HepG2 (cell line): Measurements from ENCODE around the gene PSMB3. TPM values are rescaled to one million over a fixed set of nuclear protein-coding genes. Genes with fewer than 3 reads are reported as not detected.

ENCODE experiments used
- FLYWCH1 ChIP-seq: sonication (generic); formaldehyde crosslinking; IDR thresholded peaks from 2 replicates; pipeline ENCODE4 v1.8.1; 2023; ENCODE audit warnings: mild to moderate bottlenecking, missing genetic modification reagents
- GMEB1 ChIP-seq: sonication (generic); formaldehyde crosslinking; IDR thresholded peaks from 2 replicates; pipeline ENCODE4 v1.5.1; 2020; ENCODE audit warnings: missing genetic modification reagents, mild to moderate bottlenecking, borderline replicate concordance
- KAT7 ChIP-seq: IDR thresholded peaks from 2 replicates; pipeline ENCODE4 v1.6.1; 2018; ENCODE audit warnings: borderline replicate concordance, missing compliant biosample characterization
- KLF6 ChIP-seq: IDR thresholded peaks from 2 replicates; pipeline ENCODE4 v1.8.0; 2016; ENCODE audit warnings: missing biosample characterization, missing genetic modification reagents
- MBNL3 ChIP-seq: fragments of 250-450 bp; sonication (Bioruptor Pico); conservative IDR thresholded peaks from 2 replicates; pipeline ENCODE4 v1.8.0; 2022; ENCODE audit warnings: mild to moderate bottlenecking, inconsistent platforms
- PPARG ChIP-seq: conservative IDR thresholded peaks from 2 replicates; pipeline ENCODE4 v1.6.1; 2016; ENCODE audit warnings: missing biosample characterization, missing genetic modification reagents
- RBFOX2 ChIP-seq: fragments of 200-400 bp; formaldehyde crosslinking; IDR thresholded peaks from 2 replicates; pipeline ENCODE4 v1.6.1; 2017; ENCODE audit warnings: low read depth, mild to moderate bottlenecking, low read length
- RORA ChIP-seq: sonication (generic); formaldehyde crosslinking; IDR thresholded peaks from 2 replicates; pipeline ENCODE4 v1.5.0; 2020; ENCODE audit warnings: mild to moderate bottlenecking, missing genetic modification reagents, moderate library complexity
- SETDB1 ChIP-seq: sonication (generic); formaldehyde crosslinking; IDR thresholded peaks from 2 replicates; pipeline ENCODE4 v1.5.1; 2020; ENCODE audit warnings: missing genetic modification reagents, mild to moderate bottlenecking, borderline replicate concordance
- SKIL ChIP-seq: sonication (generic); formaldehyde crosslinking; IDR thresholded peaks from 2 replicates; pipeline ENCODE4 v1.8.0; 2022; ENCODE audit warnings: missing genetic modification reagents, mild to moderate bottlenecking, moderate library complexity, borderline replicate concordance
- TEAD2 ChIP-seq: sonication (generic); formaldehyde crosslinking; IDR thresholded peaks from 2 replicates; pipeline ENCODE4 v1.9.0; 2021; ENCODE audit warnings: missing genetic modification reagents
- YEATS4 ChIP-seq: sonication (generic); formaldehyde crosslinking; IDR thresholded peaks from 2 replicates; pipeline ENCODE4 v1.4.0; 2020; ENCODE audit warnings: missing genetic modification reagents, borderline replicate concordance
- ZFX ChIP-seq: sonication (generic); formaldehyde crosslinking; IDR thresholded peaks from 2 replicates; pipeline ENCODE4 v1.4.0; 2020; ENCODE audit warnings: mild to moderate bottlenecking, low read depth, missing genetic modification reagents, moderate library complexity
- ZNF274 ChIP-seq: sonication (generic); formaldehyde crosslinking; IDR thresholded peaks from 2 replicates; pipeline ENCODE4 v1.5.1; 2020; ENCODE audit warnings: mild to moderate bottlenecking, missing genetic modification reagents
- ZNF292 ChIP-seq: sonication (generic); formaldehyde crosslinking; IDR thresholded peaks from 2 replicates; pipeline ENCODE4 v1.8.1; 2022; ENCODE audit warnings: mild to moderate bottlenecking, low read depth, missing genetic modification reagents, borderline replicate concordance
- ZNF343 ChIP-seq: sonication (generic); formaldehyde crosslinking; IDR thresholded peaks from 2 replicates; pipeline ENCODE4 v1.4.0; 2020; ENCODE audit warnings: mild to moderate bottlenecking, missing genetic modification reagents
- ZNF510 ChIP-seq: sonication (generic); formaldehyde crosslinking; IDR thresholded peaks from 2 replicates; pipeline ENCODE4 v1.4.0; 2020; ENCODE audit warnings: low read depth, mild to moderate bottlenecking, missing genetic modification reagents
- ZNF530 ChIP-seq: sonication (generic); formaldehyde crosslinking; IDR thresholded peaks from 2 replicates; pipeline ENCODE4 v1.5.0; 2020; ENCODE audit warnings: low read depth, mild to moderate bottlenecking, missing genetic modification reagents
- ZNF546 ChIP-seq: sonication (generic); formaldehyde crosslinking; conservative IDR thresholded peaks from 2 replicates; pipeline ENCODE4 v1.8.1; 2023; ENCODE audit warnings: mild to moderate bottlenecking, missing genetic modification reagents
- ZNF572 ChIP-seq: sonication (generic); formaldehyde crosslinking; IDR thresholded peaks from 2 replicates; pipeline ENCODE4 v1.5.1; 2020; ENCODE audit warnings: mild to moderate bottlenecking, missing genetic modification reagents
- ZNF597 ChIP-seq: sonication (generic); formaldehyde crosslinking; IDR thresholded peaks from 2 replicates; pipeline ENCODE4 v1.5.0; 2020; ENCODE audit warnings: missing genetic modification reagents
- polyA plus RNA-seq, 8 experiments: library from polyadenylated mRNA; depleted of rRNA in 3 of 8; stranded (reverse) in 7 of 8; unstranded in 1 of 8; fragments of >200 nt; fragmentation: Illumina TruSeq in 4 of 8; extraction: Trizol in 4 of 8; gene quantifications; 2 replicates each; pipeline versions ENCODE4 v1.2.1 to v1.2.3, GENCODE V29; 2011 to 2016; ENCODE audit warnings: low read depth in 4 of 8, missing spikeins in 1 of 8, mixed read lengths in 1 of 8; ENCODE audit not compliant: insufficient read depth in 1 of 8
- total RNA-seq, 5 experiments: library from RNA; depleted of rRNA; stranded (reverse); fragments of >200 nt; fragmentation: Illumina TruSeq; extraction: Trizol; gene quantifications; 2 replicates each; pipeline ENCODE4 v1.2.3, GENCODE V29; 2016; ENCODE audit warnings: low read depth in 1 of 5

Gene PSMB3
- total and polyA plus RNA-seq, 2 of the 13 experiments (the other 11 are each of a cell fraction or from before 2014, with no cell fraction given): 366 to 517 TPM

- no peak for TF ChIP-seq ZNF597 (CRISPR knock-in tag)
- peak; percentile 87 for TF ChIP-seq ZNF510 (CRISPR knock-in tag)
- TF ChIP-seq FLYWCH1: 0 out of 2 replicates have a peak, but pooled peaks have one; percentile 70
- TF ChIP-seq SETDB1 (CRISPR knock-in tag): no peak
- TF ChIP-seq ZNF343: peak; percentile 46; the same call in 1 of the 2 replicates
- TF ChIP-seq KLF6 (CRISPR knock-in tag): peak; percentile 71; the same call in 1 of the 2 replicates
- peak; percentile 40; the same call in 1 of the 2 replicates for TF ChIP-seq ZNF274 (CRISPR knock-in tag)
- no peak for TF ChIP-seq TEAD2 (CRISPR knock-in tag)
- TF ChIP-seq SKIL: no peak
- TF ChIP-seq ZNF572 (CRISPR knock-in tag): no peak
- no peak for TF ChIP-seq ZNF292
- peak; percentile 56 for TF ChIP-seq KAT7 (CRISPR knock-in tag)
- TF ChIP-seq RORA (CRISPR knock-in tag): no peak
- peak; percentile 53; the same call in 1 of the 2 replicates for TF ChIP-seq RBFOX2
- no peak; the same call in 1 of the 2 replicates for TF ChIP-seq ZNF546
- peak; percentile 73 for TF ChIP-seq PPARG (CRISPR knock-in tag)
- no peak for TF ChIP-seq MBNL3 (CRISPR knock-in tag)
- TF ChIP-seq GMEB1: peak; percentile 78
- peak; percentile 94 for TF ChIP-seq ZFX (CRISPR knock-in tag)
- no peak for TF ChIP-seq ZNF530 (CRISPR knock-in tag)
- TF ChIP-seq YEATS4 (CRISPR knock-in tag): peak; percentile 93
Observed at GRCh38 chr17:38752308-38753070, at the start of gene PSMB3 (continued).
